Breast epithelium (tissue), 4 donors: ENCODE results near the gene DYRK3. TPM values are rescaled to one million over a fixed set of nuclear protein-coding genes. Genes with fewer than 3 reads are reported as not detected.

Experiments used
- DNase-seq, 2 donors: peaks; one replicate each; pipeline ENCODE4 v3.0.0-alpha.2; 2019; ENCODE audit warnings: low spot score in 2 of 2
- H3K27ac ChIP-seq, 2 donors: fragments of 200-600 bp; sonication (generic) in 1 of 2; one replicate each; pipeline ENCODE4 v1.5.1; 2016 to 2019; ENCODE audit warnings: mild to moderate bottlenecking in 1 of 2
- H3K27me3 ChIP-seq, 2 donors: fragments of 200-600 bp; sonication (generic) in 1 of 2; one replicate each; pipeline versions ENCODE4 v1.5.1 to v1.6.0; 2017 to 2019; ENCODE audit warnings: control low read depth in 1 of 2, mild to moderate bottlenecking in 1 of 2
- H3K36me3 ChIP-seq: fragments of 200-600 bp; one replicate; pipeline ENCODE4 v1.5.1; 2019
- H3K4me1 ChIP-seq, 2 donors: fragments of 200-600 bp; sonication (generic); one replicate each; pipeline ENCODE4 v1.5.1; 2016 to 2019; ENCODE audit warnings: control low read depth in 1 of 2
- H3K4me3 ChIP-seq, 3 donors: fragments of 200-600 bp; sonication (generic); 1 replicate in 2 of 3; 2 replicates in 1 of 3; pipeline ENCODE4 v1.5.1; 2016 to 2019; ENCODE audit warnings: mild to moderate bottlenecking in 3 of 3, moderate library complexity in 2 of 3
- H3K9me3 ChIP-seq, 2 donors: fragments of 200-600 bp; sonication (generic) in 1 of 2; one replicate each; pipeline ENCODE4 v1.5.1; 2016 to 2019; ENCODE audit warnings: control low read depth in 1 of 2
- CTCF ChIP-seq, 3 donors: fragments of 450-650 bp; IDR thresholded peaks; one replicate each; pipeline ENCODE4 v1.5.1; 2016 to 2017; ENCODE audit warnings: antibody characterized with exemption in 3 of 3, mild to moderate bottlenecking in 3 of 3, moderate library complexity in 3 of 3
- POLR2A ChIP-seq: fragments of 450-650 bp; IDR thresholded peaks from one replicate; pipeline ENCODE4 v1.6.1; 2016; ENCODE audit warnings: antibody characterized with exemption, mild to moderate bottlenecking, moderate library complexity
- POLR2AphosphoS5 ChIP-seq, 3 donors: sonication (generic); formaldehyde crosslinking; IDR thresholded peaks; one replicate each; pipeline ENCODE4 v1.6.1; 2017; ENCODE audit warnings: antibody characterized with exemption in 3 of 3
- intact Hi-C: fragments of 100-400 bp; cut with DNase I; formaldehyde crosslinking; loops from one replicate; pipeline ENCODE4 v1.15.1; 2023; ENCODE audit warnings: low total_unique reads
- total RNA-seq, 3 donors: library from RNA; depleted of rRNA; stranded (reverse); fragments of >200 nt; gene quantifications; one replicate each; pipeline ENCODE4 v1.1.0, GENCODE V29; 2016

DYRK3 gene
- total RNA-seq, 3 donors from 2014 or later = 7.8 to 39.4 (median 14.1) TPM

GRCh38 chr1:206589206-206589605, 46.1 kb upstream of the DYRK3 start:
- Histone ChIP-seq H3K36me3 (no peaks in the 10 kb centered on the region), H3K27me3 (no peaks in the 10 kb centered on the region), H3K9me3 (no peaks in the 10 kb centered on the region), H3K4me1 (peaks cover 0 to 6% of the 10 kb centered on the region in 2 donors), H3K27ac (peak overlapping the region; percentile 26 to 44), H3K4me3 (no peak overlapping the region)
- no peak for DNase-seq
- intact Hi-C loops = loop anchor here (10.0 kb wide), 1 partner anchor 94 kb away; no protein-coding TSS in a partner anchor
- no peak for TF ChIP-seq POLR2A
- no peak for TF ChIP-seq CTCF (IDR thresholded peaks at IDR 0.05)
- TF ChIP-seq POLR2AphosphoS5 (IDR thresholded peaks at IDR 0.05) = no peak

GRCh38 chr1:206590025-206590758, 45.1 kb upstream of the DYRK3 start:
- TF ChIP-seq POLR2AphosphoS5 (IDR thresholded peaks at IDR 0.05) (no peak), POLR2A (no peak), CTCF (IDR thresholded peaks at IDR 0.05) (no peak)
- DNase-seq = no peak
- Histone ChIP-seq H3K36me3 (no peaks in the 10 kb centered on the region), H3K4me1 (peaks cover 0 to 6% of the 10 kb centered on the region in 2 donors), H3K27ac (peak overlapping the region in 1 of 2 donors; percentile 59), H3K4me3 (no peak overlapping the region), H3K9me3 (no peaks in the 10 kb centered on the region), H3K27me3 (no peaks in the 10 kb centered on the region)
- intact Hi-C loops = no loop called here

- Histone ChIP-seq H3K4me3 (no peak overlapping the region), H3K36me3 (no peaks in the 10 kb centered on the region), H3K27ac (no peak overlapping the region), H3K9me3 (no peaks in the 10 kb centered on the region), H3K4me1 (peaks cover 0 to 6% of the 10 kb centered on the region in 2 donors), H3K27me3 (no peaks in the 10 kb centered on the region)
- intact Hi-C loops = no loop called here
- no peak for DNase-seq
- no peak for TF ChIP-seq CTCF (IDR thresholded peaks at IDR 0.05)
- TF ChIP-seq POLR2AphosphoS5 (IDR thresholded peaks at IDR 0.05) = no peak
- TF ChIP-seq POLR2A = no peak
Observed at GRCh38 chr1:206591226-206591625, 44.1 kb upstream of the DYRK3 start.

- peaks cover 0 to 6% of the 10 kb centered on the region in 2 donors for H3K4me1 ChIP-seq
- no peaks in the 10 kb centered on the region for H3K9me3 ChIP-seq
- H3K36me3 ChIP-seq = no peaks in the 10 kb centered on the region
- no peaks in the 10 kb centered on the region for H3K27me3 ChIP-seq
- TF ChIP-seq CTCF (IDR thresholded peaks at IDR 0.05) (no peak), POLR2AphosphoS5 (IDR thresholded peaks at IDR 0.05) (no peak), POLR2A (no peak)
- H3K4me3 ChIP-seq = no peak overlapping the region
- no peak for DNase-seq
- intact Hi-C loops = no loop called here
- no peak overlapping the region for H3K27ac ChIP-seq
Observed at GRCh38 chr1:206591696-206592095, 43.6 kb upstream of the DYRK3 start.

- intact Hi-C loops = no loop called here
- TF ChIP-seq POLR2AphosphoS5 (IDR thresholded peaks at IDR 0.05) = no peak
- TF ChIP-seq CTCF (IDR thresholded peaks at IDR 0.05) = no peak
- no peak for TF ChIP-seq POLR2A
- H3K4me3 ChIP-seq = no peak overlapping the region
- H3K9me3 ChIP-seq = no peaks in the 10 kb centered on the region
- no peaks in the 10 kb centered on the region for H3K27me3 ChIP-seq
- no peak for DNase-seq
- no peaks in the 10 kb centered on the region for H3K4me1 ChIP-seq
- no peaks in the 10 kb centered on the region for H3K36me3 ChIP-seq
- no peak overlapping the region for H3K27ac ChIP-seq
Observed at GRCh38 chr1:206593351-206593925, 41.9 kb upstream of the DYRK3 start.
